ENCODE results near the gene C19orf47. TPM values are rescaled to one million over a fixed set of nuclear protein-coding genes. Genes with fewer than 3 reads are reported as not detected.

The C19orf47 gene
- total RNA-seq, 4 donors from 2014 or later = 14.8 to 34.9 (median 16.3) TPM

DNA sequence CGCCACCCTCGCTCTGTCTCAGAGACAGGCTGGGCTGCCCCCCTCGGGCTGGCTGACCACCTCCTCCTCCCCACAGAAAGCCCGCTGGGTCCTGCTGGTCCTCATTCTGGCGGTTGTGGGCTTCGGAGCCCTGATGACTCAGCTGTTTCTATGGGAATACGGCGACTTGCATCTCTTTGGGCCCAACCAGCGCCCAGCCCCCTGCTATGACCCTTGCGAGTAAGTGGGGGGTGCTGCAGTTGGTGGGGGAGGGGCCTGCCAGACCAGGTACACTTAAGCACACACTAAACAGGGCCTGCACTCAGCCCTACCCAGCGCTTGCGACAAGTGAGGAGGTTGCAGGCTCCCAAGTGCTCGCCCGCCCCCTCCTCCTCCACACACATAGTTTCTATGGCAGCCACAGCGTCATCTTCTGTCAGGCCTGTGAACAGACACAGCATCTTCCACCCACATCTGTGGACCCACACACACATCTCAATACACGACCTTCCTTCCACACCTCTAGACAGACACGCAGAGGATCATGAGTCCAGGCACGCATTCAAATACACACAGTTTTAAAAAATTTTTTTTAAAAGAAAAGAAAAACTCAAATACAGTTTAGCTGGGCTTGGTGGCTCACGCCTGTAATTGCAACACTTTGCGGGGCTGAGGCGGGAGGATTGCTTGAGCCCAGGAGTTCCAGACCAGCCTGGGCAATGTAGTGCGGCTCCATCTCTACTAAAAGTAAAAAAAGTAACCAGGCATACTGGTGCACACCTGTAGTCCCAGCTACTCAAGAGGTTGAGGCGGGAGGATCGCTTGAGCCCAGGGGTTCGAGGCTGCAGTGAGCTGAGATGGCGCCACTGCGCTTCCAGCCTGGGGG is 18.7 kb upstream of the C19orf47 start:
- Histone ChIP-seq H3K27me3 (no peaks in the 10 kb centered on the region), H3K9me3 (no peaks in the 10 kb centered on the region), H3K27ac (no peak overlapping the region), H3K4me1 (peaks cover 17% of the 10 kb centered on the region), H3K36me3 (peaks cover 45% of the 10 kb centered on the region), H3K4me3 (no peak overlapping the region)
- DNase-seq (ENCODE audit: low spot score in 2 of 2) = no peak
- WGBS = 83% methylated on average over 22 of the region's 27 CpGs
- TF ChIP-seq CTCF (IDR thresholded peaks at IDR 0.05) = no peak
- TF ChIP-seq POLR2A (IDR thresholded peaks at IDR 0.05) = no peak
- TF ChIP-seq EP300 (IDR thresholded peaks at IDR 0.05) = no peak
- no peak for TF ChIP-seq POLR2AphosphoS5 (IDR thresholded peaks at IDR 0.05)

DNA sequence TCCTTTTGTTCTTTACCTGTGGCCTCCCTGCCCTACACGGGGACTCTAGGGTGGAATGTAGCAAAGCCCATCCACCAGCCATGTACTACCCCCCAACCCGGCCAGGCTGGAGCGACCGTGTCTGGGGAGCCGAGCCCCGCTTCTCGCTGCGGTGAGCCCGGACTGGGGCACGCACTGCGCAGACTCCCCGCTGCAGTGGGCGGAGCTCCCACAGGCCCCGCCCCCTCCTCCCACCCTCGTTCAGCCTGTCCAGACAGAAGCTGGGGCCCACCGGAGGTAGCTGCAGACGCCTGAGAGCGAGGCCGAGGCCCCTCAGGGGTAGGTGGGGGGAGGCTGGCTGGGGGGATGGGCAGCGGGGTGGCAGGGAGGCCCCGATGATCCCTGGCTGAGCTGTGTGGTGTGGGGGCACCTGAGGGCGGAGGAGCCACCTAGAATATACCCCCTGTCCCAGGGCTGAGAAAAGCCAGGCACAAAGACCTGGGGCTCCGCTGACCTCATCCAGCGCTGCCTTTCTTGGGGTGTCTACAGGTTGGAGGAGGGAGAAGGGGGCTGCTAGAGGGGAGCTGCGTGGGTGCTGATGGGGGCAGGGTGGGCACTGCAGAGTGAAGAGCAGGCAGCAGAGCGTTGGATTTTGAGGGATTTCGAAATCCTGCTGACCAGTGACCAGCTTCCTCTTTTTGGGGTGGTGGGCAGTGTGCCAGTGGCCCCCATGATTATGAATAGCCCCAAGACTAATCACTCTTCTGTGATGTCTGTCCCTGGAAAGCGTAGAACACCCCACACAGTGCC is 17.6 kb upstream of the C19orf47 start:
- no peaks in the 10 kb centered on the region for H3K9me3 ChIP-seq
- peaks cover 34% of the 10 kb centered on the region for H3K36me3 ChIP-seq
- H3K4me3 ChIP-seq = peak overlapping the region; percentile 38
- no peak for DNase-seq (ENCODE audit: low spot score in 2 of 2)
- 46% methylated on average over 7 of the region's 28 CpGs for WGBS
- peaks cover 24% of the 10 kb centered on the region for H3K4me1 ChIP-seq
- no peaks in the 10 kb centered on the region for H3K27me3 ChIP-seq
- TF ChIP-seq POLR2A (IDR thresholded peaks at IDR 0.05) (no peak), EP300 (IDR thresholded peaks at IDR 0.05) (no peak), POLR2AphosphoS5 (IDR thresholded peaks at IDR 0.05) (no peak), CTCF (IDR thresholded peaks at IDR 0.05) (no peak)
- no peak overlapping the region for H3K27ac ChIP-seq

GRCh38 chr19:40365010-40365409 is 16.8 kb upstream of the C19orf47 start:
- no peaks in the 10 kb centered on the region for H3K27me3 ChIP-seq
- WGBS = 67% methylated on average over 3 of the region's 3 CpGs
- no peaks in the 10 kb centered on the region for H3K9me3 ChIP-seq
- no peak overlapping the region for H3K27ac ChIP-seq
- no peak for DNase-seq (ENCODE audit: low spot score in 2 of 2)
- H3K36me3 ChIP-seq = peaks cover 26% of the 10 kb centered on the region
- H3K4me1 ChIP-seq = peaks cover 27% of the 10 kb centered on the region
- no peak for TF ChIP-seq POLR2AphosphoS5 (IDR thresholded peaks at IDR 0.05)
- no peak for TF ChIP-seq EP300 (IDR thresholded peaks at IDR 0.05)
- TF ChIP-seq POLR2A (IDR thresholded peaks at IDR 0.05) = no peak
- TF ChIP-seq CTCF (IDR thresholded peaks at IDR 0.05) = no peak
- peak overlapping the region; percentile 38 for H3K4me3 ChIP-seq

DNA sequence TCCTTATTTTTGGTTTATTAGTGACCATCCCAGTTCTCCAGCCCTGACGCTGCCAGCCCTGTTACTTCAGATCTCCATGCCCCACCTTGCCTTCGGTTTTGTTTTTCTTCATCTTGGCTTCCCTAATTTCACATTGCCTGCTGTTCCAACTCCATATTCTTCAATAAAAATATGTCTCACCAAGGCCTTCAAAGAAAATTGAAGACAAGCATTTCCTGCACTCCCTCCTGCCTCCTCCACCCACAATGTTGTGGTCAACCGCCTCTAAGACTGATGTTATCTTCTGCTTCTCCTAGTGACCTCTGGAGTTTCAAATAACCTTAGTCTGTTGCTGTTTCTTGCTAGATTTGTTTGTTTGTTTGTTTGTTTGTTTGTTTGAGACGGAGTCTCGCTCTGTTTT is 14.9 kb upstream of the C19orf47 start:
- Histone ChIP-seq H3K36me3 (peaks cover 16% of the 10 kb centered on the region), H3K4me3 (no peak overlapping the region), H3K27ac (no peak overlapping the region), H3K27me3 (no peaks in the 10 kb centered on the region), H3K4me1 (peaks cover 29% of the 10 kb centered on the region), H3K9me3 (no peaks in the 10 kb centered on the region)
- DNase-seq (ENCODE audit: low spot score in 2 of 2) = no peak
- TF ChIP-seq POLR2A (IDR thresholded peaks at IDR 0.05) = no peak
- TF ChIP-seq CTCF (IDR thresholded peaks at IDR 0.05) = no peak
- no peak for TF ChIP-seq POLR2AphosphoS5 (IDR thresholded peaks at IDR 0.05)
- TF ChIP-seq EP300 (IDR thresholded peaks at IDR 0.05) = no peak
- 84% methylated on average over 5 of the region's 5 CpGs for WGBS

DNA sequence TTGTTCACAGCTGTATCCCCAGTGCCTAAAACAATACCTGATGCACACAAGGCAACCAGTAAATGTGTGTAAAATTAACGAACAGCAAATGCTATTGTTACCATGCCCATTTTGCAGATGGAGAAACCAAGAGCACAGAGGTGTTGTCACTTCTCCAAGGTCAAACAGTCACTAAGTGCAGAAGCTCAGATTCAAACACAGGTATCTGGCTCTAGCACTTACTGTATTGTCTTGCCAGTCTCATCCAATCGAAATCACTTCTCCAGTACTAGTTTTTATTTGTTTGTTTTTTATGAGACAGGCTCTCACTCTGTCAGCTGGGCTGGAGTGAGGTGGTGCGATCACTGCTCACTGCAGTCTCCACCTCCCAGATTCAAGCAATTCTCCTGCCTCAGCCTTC is 14.0 kb upstream of the C19orf47 start:
- no peak overlapping the region for H3K27ac ChIP-seq
- no peaks in the 10 kb centered on the region for H3K9me3 ChIP-seq
- peaks cover 29% of the 10 kb centered on the region for H3K4me1 ChIP-seq
- H3K36me3 ChIP-seq = peaks cover 7% of the 10 kb centered on the region
- no peak overlapping the region for H3K4me3 ChIP-seq
- H3K27me3 ChIP-seq = no peaks in the 10 kb centered on the region
- WGBS = 88% methylated on average over 3 of the region's 3 CpGs
- DNase-seq (ENCODE audit: low spot score in 2 of 2) = no peak
- TF ChIP-seq POLR2AphosphoS5 (IDR thresholded peaks at IDR 0.05) = no peak
- no peak for TF ChIP-seq CTCF (IDR thresholded peaks at IDR 0.05)
- no peak for TF ChIP-seq POLR2A (IDR thresholded peaks at IDR 0.05)
- TF ChIP-seq EP300 (IDR thresholded peaks at IDR 0.05) = no peak

Data from suprapubic skin (tissue), 4 donors.